ENCODE data around the gene STK10.

The STK10 gene

DNA sequence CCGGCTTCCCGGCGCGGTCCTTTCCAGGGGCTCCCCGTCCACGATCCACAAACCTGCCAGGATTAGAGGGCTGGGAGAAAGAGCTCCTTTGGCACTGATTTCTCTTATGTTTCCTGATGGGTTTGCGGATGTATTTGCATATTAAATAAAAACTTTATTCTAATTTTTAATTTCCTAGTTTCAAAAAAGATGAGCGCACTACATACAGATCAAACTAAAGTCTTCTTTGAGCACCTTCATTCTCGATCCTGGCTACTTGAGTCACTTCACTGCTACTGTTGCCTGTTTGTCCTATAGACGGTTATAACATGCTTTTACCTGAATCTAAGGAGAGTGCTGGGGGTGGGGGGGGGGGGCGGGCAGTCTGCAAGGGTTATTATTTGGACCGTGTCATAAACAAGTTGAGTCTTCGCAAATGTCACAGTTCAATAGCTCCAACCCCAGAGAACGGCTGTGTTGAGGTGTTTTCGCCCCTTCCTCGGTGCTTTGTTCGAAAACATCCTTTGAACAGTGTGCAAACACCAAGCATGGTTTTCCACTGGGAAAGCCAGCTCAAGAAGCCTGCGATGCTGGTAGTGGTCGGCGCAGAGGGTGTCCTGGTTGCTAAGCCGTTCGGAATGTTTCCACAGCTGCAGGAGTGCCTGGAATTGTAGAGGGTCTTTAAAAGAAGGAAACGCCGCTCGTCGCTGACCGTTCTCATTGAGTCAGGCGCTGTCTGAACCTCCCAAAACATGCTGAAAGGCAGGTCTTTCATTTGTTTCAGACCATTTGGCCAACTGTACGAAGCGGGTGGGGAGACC, 1.1 kb upstream of the STK10 start:
- DNase-seq (ENCODE audit: low read depth), result no peak

GRCh38 chr5:172187118-172188032, 649 bp downstream of the STK10 start:
- DNase-seq (ENCODE audit: low read depth), result peak; percentile 52

DNA sequence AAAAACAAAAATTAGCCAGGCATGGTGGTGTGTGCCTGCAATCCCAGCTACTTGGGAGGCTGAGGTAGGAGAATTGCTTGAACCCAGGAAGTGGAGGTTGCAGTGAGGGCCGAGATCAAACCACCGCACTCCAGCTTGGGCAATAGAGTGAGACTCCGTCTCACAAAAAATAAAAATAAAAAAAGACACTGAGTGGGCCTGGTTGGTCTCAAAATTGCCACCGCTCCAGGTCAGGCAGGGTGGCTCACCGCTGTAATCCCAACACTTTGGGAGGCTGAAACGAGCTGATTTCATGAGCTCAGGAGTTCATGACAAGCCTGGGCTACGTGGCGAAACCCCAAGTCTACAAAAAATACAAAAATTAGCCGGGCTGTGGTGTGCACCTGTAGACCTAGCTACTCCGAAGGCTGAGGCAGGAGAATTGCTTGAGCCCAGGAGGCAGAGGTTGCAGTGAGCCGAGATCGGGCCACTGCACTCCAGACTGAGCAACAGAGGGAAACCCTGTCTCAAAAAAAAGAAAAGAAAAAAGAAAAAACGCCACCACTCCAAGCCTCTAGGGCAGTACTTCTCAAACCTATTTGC, 1.8 kb downstream of the STK10 start:
- no peak for DNase-seq (ENCODE audit: low read depth)

DNA sequence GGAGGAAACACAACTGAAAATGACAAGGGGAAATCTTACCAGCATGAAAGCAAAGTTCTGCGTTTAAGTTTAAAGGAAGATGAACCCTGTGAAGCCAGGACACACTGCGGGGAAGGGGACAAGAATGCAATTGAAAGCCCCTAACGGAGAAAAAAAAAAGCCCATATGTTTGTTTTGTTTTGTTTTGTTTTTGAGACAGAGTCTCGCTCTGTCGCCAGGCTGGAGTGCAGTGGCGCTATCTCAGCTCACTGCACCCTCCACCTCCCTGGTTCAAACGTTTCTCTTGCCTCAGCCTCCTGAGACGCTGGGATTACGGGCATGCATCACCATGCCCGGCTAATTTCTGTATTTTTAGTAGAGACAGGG, 2.9 kb downstream of the STK10 start:
- DNase-seq (ENCODE audit: low read depth), result no peak

DNA sequence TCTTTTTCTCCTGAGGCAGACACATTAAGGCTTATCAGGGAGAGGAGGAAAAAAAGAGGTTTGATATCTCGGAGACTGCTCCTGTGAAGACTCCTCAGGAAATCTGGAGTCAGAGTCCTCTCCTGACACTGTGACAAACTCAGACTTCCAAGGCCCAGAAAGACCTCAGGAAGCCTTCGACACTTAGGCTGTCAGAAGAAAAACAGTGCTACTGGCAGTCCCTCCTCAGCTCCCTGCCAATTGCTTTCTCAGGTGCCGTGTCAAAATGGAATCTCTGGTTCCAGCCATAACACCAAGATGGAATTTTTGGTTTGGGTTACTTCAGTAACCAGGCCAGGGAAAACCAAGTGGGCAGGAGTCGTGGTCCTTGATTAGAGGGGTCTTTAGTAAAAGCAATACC, 4.1 kb downstream of the STK10 start:
- no peak for DNase-seq (ENCODE audit: low read depth)

DNA sequence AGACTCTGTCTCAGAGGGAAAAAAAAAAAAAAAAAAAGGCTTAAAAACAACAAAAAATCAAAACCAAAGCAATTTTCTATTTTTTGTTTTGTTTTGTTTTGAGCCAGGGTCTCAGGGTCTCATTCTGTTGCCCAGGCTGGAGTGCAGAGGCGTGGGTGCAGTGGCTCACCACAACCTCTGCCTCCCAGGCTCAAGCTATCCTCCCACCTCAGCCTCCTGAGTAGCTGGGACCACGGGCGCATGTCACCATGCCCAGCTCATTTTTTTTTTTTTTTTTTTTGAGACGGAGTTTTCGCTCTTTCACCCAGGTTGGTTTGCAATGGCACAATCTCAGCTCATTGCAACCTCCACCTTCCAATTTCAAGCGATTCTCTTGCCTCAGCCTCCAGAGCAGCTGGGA, 5.7 kb downstream of the STK10 start:
- DNase-seq (ENCODE audit: low read depth), result no peak

DNA sequence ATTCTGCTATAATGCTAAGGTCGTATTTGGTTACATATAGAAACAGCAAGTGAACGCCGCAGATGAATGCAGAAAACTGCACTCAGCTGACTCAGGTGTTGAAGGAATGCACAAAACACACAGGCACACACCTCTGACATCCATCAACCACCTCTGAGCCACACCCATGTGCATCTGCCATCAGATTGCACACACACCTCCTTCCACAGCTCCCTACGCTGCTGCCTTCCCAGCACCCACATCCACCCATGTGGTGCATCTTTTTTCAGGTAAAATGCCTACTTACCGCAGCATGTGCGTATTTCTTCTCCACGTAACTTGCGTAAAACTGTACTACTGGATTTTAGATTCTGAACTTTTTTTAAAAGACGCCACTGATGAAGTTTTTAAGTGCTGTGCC, 7.1 kb downstream of the STK10 start:
- no peak for DNase-seq (ENCODE audit: low read depth)

GRCh38 chr5:172178991-172179989, 8.7 kb downstream of the STK10 start:
- no peak for DNase-seq (ENCODE audit: low read depth)

DNA sequence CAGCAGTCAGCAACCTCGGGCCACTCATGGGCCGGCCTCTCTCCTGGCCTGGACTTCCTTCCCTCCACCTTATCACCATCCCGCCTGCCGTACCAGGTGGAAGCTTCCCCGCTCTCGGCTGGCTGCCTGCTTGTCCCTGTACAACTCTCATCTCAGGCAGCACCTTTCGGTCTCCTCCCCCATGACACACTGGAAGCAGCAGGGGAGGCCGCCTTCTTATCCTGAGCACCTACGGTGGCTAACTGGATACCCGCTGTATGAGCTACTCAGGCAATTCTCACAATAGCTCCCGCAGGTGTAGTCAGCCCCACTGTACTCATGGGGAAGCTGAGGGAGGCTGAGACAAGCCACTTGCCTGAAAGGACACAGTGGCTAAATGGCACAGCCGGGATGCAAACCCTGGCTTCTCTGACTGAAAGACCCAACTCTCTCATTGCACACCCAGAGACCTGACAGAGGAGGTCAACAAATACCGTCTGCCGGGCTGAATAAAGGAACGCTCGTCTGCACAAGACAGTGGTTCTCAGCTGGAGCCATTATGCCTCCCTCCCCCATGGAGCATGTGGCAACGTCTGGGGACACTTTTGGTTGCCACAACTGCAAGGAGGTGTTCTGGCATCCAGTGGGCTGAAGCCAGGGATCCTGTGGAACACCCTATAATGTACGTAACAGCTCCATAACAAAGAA, 9.6 kb downstream of the STK10 start:
- no peak for DNase-seq (ENCODE audit: low read depth)

- DNase-seq (ENCODE audit: low read depth), result no peak
Observed at GRCh38 chr5:172177176-172177575, 10.8 kb downstream of the STK10 start.

DNA sequence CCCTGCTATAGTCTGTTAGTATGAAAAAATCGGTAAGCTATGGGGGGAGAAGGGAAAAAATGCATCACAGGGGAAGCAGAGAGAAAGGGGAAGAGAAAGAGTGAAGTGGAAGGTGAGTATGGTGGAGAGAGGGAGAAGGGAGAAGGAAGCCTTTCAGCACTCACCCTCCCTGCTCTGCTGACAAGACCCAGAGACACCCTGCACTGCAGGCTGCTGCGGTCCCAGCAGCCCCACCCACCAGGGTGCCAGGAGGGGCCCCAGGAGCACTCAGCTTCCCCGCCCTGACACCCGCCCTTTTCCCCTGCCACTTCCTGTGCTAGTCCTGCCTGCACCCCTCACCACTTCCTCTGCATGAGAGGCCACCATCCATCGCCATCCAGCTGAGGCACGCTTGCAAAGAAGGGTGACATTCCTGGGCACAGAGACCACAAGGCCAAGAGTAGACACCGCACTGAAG, 12.7 kb downstream of the STK10 start:
- DNase-seq (ENCODE audit: low read depth), result peak; percentile 80

- DNase-seq (ENCODE audit: low read depth), result no peak
Observed at GRCh38 chr5:172173564-172174153, 14.4 kb downstream of the STK10 start.

DNA sequence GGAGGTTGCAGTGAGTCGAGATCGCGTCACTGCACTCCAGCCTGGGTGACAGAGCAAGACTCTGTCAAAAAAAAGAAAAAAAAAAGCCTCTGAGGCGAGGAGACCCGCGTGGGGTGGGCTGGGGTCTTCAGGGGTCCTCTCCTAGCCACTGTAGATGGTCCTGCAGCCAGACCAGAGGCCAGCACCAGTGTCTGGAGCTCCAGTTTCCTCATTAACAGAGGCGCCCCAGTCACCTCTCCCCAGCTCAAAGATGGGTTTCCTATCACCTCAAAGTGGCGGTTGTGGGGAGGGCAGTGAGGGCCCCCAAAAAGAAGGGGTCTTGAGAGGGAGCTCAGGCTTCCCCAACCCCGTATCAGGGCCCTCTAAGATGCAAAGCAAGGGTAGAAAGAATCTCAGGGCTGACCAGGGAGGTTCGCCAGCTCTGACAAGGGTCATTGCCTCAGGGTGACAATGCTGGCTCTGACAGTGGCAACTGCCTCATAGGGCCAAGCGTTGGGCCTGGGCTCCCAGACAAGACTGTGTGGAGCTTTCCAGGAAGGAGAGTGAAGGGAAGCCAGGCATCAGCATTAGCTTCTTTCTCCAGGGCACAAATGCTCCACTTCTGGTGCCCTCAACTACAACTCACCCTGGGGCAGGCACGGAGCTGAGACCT, 15.0 kb downstream of the STK10 start:
- no peak for DNase-seq (ENCODE audit: low read depth)

GRCh38 chr5:172171118-172171517, 16.9 kb downstream of the STK10 start:
- no peak for DNase-seq (ENCODE audit: low read depth)

DNA sequence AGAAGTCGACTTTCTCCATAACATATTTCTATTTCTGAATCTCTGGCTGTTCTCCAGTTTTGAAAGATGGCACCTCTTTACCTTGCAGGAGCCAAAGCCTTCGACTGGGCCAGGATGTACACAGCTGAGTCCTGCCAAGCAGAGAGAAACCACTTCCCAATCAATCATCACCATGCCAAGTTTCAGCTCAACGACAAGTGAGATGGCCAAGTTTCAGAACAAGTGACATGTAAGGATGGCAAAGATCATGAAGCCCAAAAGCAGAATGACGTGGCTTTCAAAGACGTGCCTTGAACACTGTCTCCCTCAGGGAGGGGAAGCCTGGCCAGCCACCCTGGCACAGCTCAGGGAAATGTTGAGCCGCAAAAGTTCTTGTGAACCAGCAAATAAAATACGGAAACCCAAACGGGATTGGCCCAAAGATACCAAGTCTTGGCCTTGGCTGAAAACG, 17.7 kb downstream of the STK10 start:
- no peak for DNase-seq (ENCODE audit: low read depth)

DNA sequence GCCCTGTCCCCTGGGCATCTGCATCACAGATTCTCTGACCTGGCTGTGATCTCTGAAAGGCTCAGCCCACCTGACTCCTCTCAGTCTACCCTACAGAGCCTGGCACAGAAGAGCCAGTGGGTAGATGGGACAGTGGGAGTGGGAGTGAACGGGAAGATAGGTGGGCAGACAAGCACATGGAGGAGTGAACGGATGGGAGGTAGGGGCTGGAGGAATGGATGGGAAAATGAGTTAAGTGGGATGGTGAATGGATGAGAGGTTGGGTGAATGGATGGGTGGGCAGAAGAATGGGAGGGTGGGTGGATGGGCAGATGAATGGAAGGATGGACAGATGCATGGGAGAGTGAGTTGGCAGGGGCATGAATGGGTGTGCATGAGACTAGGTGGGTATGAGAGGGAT, 18.8 kb downstream of the STK10 start:
- DNase-seq (ENCODE audit: low read depth), result no peak

- no peak for DNase-seq (ENCODE audit: low read depth)
Observed at GRCh38 chr5:172168311-172168710, 19.7 kb downstream of the STK10 start.

GRCh38 chr5:172167895-172168294, 20.1 kb downstream of the STK10 start:
- DNase-seq (ENCODE audit: low read depth), result no peak

GRCh38 chr5:172166030-172166826, 21.8 kb downstream of the STK10 start:
- DNase-seq (ENCODE audit: low read depth), result no peak
